ENCODE data around the gene VAMP8.
A peak's percentile ranks its signal among the peaks of the same experiment; 100 is the strongest.
"Not testable (repeated sequence)": the region's sequence is repeated elsewhere in the genome, so short reads cannot be mapped to it uniquely, and the experiment has no call there.

VAMP8 gene

GRCh38 chr2:85600235-85600575 is 22.8 kb downstream of the VAMP8 start:
- TF ChIP-seq CTCF (IDR thresholded peaks at IDR 0.05), result no peak
- H3K27ac ChIP-seq, result peak overlapping the region in 1 of 2 donors; percentile 95
- no peak for DNase-seq (ENCODE audit: low spot score)
- H3K4me3 ChIP-seq, result no peak overlapping the region

GRCh38 chr2:85600951-85601770 is 23.8 kb downstream of the VAMP8 start:
- H3K27ac ChIP-seq, result peak overlapping the region; percentile 74 to 95
- DNase-seq (ENCODE audit: low spot score), result no peak
- H3K4me3 ChIP-seq, result peak overlapping the region; percentile 87
- no peak for TF ChIP-seq CTCF (IDR thresholded peaks at IDR 0.05)

- DNase-seq (ENCODE audit: low spot score), result peak; percentile 84
- no peak for TF ChIP-seq CTCF (IDR thresholded peaks at IDR 0.05)
- H3K27ac ChIP-seq, result peak overlapping the region; percentile 74 to 95
- H3K4me3 ChIP-seq, result peak overlapping the region; percentile 87
Measured at GRCh38 chr2:85601771-85602475, 24.5 kb downstream of the VAMP8 start.

- Histone ChIP-seq H3K4me3 (peak within 1 kb of the TSS; percentile 87), H3K27ac (peak within 1 kb of the TSS; percentile 74 to 95)
- TF ChIP-seq CTCF (IDR thresholded peaks at IDR 0.05), result no peak
- DNase-seq (ENCODE audit: low spot score), result peak; percentile 96
Measured at GRCh38 chr2:85602476-85603234, 25.3 kb downstream of the VAMP8 start, which contains the start of gene TMEM150A. Gene TMEM150A, minus strand, starts transcription at chr2:85602698. Its CDS starts 750 bp downstream, at chr2:85601948.

- Histone ChIP-seq H3K4me3 (peak overlapping the region; percentile 87), H3K27ac (peak overlapping the region; percentile 33 to 77)
- DNase-seq (ENCODE audit: low spot score), result not testable (repeated sequence)
Measured at GRCh38 chr2:85604133-85604444, 26.7 kb downstream of the VAMP8 start.

GRCh38 chr2:85604568-85605339 is 27.4 kb downstream of the VAMP8 start:
- no peak for TF ChIP-seq CTCF (IDR thresholded peaks at IDR 0.05)
- Histone ChIP-seq H3K4me3 (peak overlapping the region; percentile 87), H3K27ac (peak overlapping the region; percentile 33 to 77)
- DNase-seq (ENCODE audit: low spot score), result no peak

All from coronary artery (tissue), 2 donors.